Parathyroid adenoma (tissue), 2 donors: ENCODE data around the gene UAP1.

Experiments used
- H2AFZ ChIP-seq: fragments of 300-600 bp; sonication (generic); one replicate; pipeline ENCODE4 v1.7.0; 2017; ENCODE audit warnings: antibody characterized with exemption, mild to moderate bottlenecking
- H3K27ac ChIP-seq: fragments of 300-600 bp; sonication (generic); one replicate; pipeline ENCODE4 v1.7.0; 2017
- H3K27me3 ChIP-seq: fragments of 300-600 bp; sonication (generic); one replicate; pipeline ENCODE4 v1.7.0; 2017; ENCODE audit warnings: low read length; ENCODE audit not compliant: control insufficient read depth, insufficient read depth
- H3K36me3 ChIP-seq: fragments of 300-600 bp; sonication (generic); one replicate; pipeline ENCODE4 v1.7.0; 2017; ENCODE audit warnings: low read length; ENCODE audit not compliant: control insufficient read depth, insufficient read depth
- H3K4me1 ChIP-seq: fragments of 300-600 bp; sonication (generic); one replicate; pipeline ENCODE4 v1.7.0; 2017; ENCODE audit warnings: control low read depth
- H3K4me2 ChIP-seq: fragments of 300-600 bp; sonication (generic); one replicate; pipeline ENCODE4 v1.7.0; 2017; ENCODE audit warnings: low read length
- H3K4me3 ChIP-seq: fragments of 300-600 bp; sonication (generic); one replicate; pipeline ENCODE4 v1.7.0; 2017; ENCODE audit warnings: low read depth, low read length
- H3K79me2 ChIP-seq: fragments of 300-600 bp; sonication (generic); one replicate; pipeline ENCODE4 v1.7.0; 2017; ENCODE audit warnings: control low read depth
- H3K9ac ChIP-seq: fragments of 300-600 bp; sonication (generic); one replicate; pipeline ENCODE4 v1.7.0; 2017; ENCODE audit warnings: mild to moderate bottlenecking
- H3K9me3 ChIP-seq: fragments of 300-600 bp; sonication (generic); one replicate; pipeline ENCODE4 v1.7.0; 2017; ENCODE audit warnings: low read length; ENCODE audit not compliant: control insufficient read depth
- CTCF ChIP-seq: fragments of 300-600 bp; sonication (generic); IDR thresholded peaks from one replicate; pipeline ENCODE4 v1.7.0; 2017; ENCODE audit warnings: antibody characterized with exemption, mild to moderate bottlenecking
- donor health status: primary hyperparathyroidism.

UAP1 gene

GRCh38 chr1:162535501-162535900, 26.0 kb upstream of the UAP1 start:
- H3K9me3 ChIP-seq = no peaks in the 10 kb centered on the region

GRCh38 chr1:162536511-162536910, 25.0 kb upstream of the UAP1 start:
- Histone ChIP-seq H2AFZ (no peak overlapping the region), H3K79me2 (no peaks in the 10 kb centered on the region), H3K4me3 (no peak overlapping the region), H3K9ac (no peak overlapping the region), H3K4me1 (no peaks in the 10 kb centered on the region), H3K27ac (no peak overlapping the region), H3K27me3 (no peaks in the 10 kb centered on the region), H3K9me3 (no peaks in the 10 kb centered on the region), H3K36me3 (no peaks in the 10 kb centered on the region), H3K4me2 (no peak overlapping the region)
- no peak for TF ChIP-seq CTCF

More at GRCh38 chr1:162535501-162535900, 26.0 kb upstream of the UAP1 start:
- Histone ChIP-seq H3K27me3 (no peaks in the 10 kb centered on the region), H3K4me3 (no peak overlapping the region), H3K4me2 (no peak overlapping the region), H3K4me1 (no peaks in the 10 kb centered on the region), H2AFZ (no peak overlapping the region), H3K36me3 (no peaks in the 10 kb centered on the region), H3K27ac (no peak overlapping the region), H3K9ac (no peak overlapping the region), H3K79me2 (no peaks in the 10 kb centered on the region)
- TF ChIP-seq CTCF = no peak

GRCh38 chr1:162537216-162537615, 24.3 kb upstream of the UAP1 start:
- Histone ChIP-seq H3K4me1 (no peaks in the 10 kb centered on the region), H3K27ac (no peak overlapping the region), H3K9me3 (no peaks in the 10 kb centered on the region), H3K36me3 (no peaks in the 10 kb centered on the region), H3K79me2 (no peaks in the 10 kb centered on the region), H2AFZ (no peak overlapping the region), H3K27me3 (no peaks in the 10 kb centered on the region), H3K4me2 (no peak overlapping the region), H3K4me3 (no peak overlapping the region), H3K9ac (no peak overlapping the region)
- no peak for TF ChIP-seq CTCF

- H3K36me3 ChIP-seq = no peaks in the 10 kb centered on the region
- no peaks in the 10 kb centered on the region for H3K27me3 ChIP-seq
- no peaks in the 10 kb centered on the region for H3K9me3 ChIP-seq
- H3K4me2 ChIP-seq = no peak overlapping the region
- no peaks in the 10 kb centered on the region for H3K79me2 ChIP-seq
- no peak overlapping the region for H3K9ac ChIP-seq
- no peak for TF ChIP-seq CTCF
- H3K27ac ChIP-seq = no peak overlapping the region
- no peak overlapping the region for H3K4me3 ChIP-seq
- H2AFZ ChIP-seq = no peak overlapping the region
- H3K4me1 ChIP-seq = no peaks in the 10 kb centered on the region
Observed at GRCh38 chr1:162538815-162539431, 22.6 kb upstream of the UAP1 start.

GRCh38 chr1:162541619-162542141, 19.8 kb upstream of the UAP1 start:
- Histone ChIP-seq H3K36me3 (no peaks in the 10 kb centered on the region), H3K4me1 (no peaks in the 10 kb centered on the region), H3K27ac (no peak overlapping the region), H3K4me3 (no peak overlapping the region), H2AFZ (no peak overlapping the region), H3K27me3 (no peaks in the 10 kb centered on the region), H3K4me2 (no peak overlapping the region), H3K9ac (no peak overlapping the region), H3K79me2 (no peaks in the 10 kb centered on the region), H3K9me3 (no peaks in the 10 kb centered on the region)
- TF ChIP-seq CTCF = no peak
